ENCODE results near the gene SLC39A2.

SLC39A2 gene

DNA sequence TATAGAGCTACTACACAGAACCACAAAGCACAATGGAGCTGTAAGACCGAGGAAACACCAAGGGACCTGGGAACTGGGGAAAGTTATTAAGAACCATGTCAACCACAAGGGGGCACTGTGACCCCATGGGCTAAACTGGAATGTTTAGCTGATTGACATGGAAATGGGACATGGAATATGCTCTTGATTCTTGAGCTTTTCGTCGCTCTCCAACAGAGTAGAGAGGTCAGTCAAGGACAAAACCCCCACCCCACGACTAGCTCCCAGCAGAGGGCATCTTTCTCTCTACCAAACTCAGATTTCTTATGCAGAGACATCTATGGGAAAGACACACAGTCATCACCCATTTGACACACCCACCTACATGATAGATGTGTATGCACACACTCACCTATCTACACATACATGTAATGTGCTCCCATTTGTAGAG, 15.7 kb downstream of the SLC39A2 start:
- Histone ChIP-seq H3K27me3 (ENCODE audit: low read length) (no peaks in the 10 kb centered on the region), H3F3A (ENCODE audit: insufficient read depth) (no peaks in the 10 kb centered on the region), H2AFZ (ENCODE audit: low read depth, low read length, severe bottlenecking) (no peak overlapping the region), H3K4me3 (ENCODE audit: insufficient read depth, low read length, poor library complexity, severe bottlenecking) (no peak overlapping the region), H3K27ac (ENCODE audit: low read depth, low read length) (no peak overlapping the region), H3K9me3 (ENCODE audit: insufficient read depth, low read length) (no peaks in the 10 kb centered on the region), H3K9ac (ENCODE audit: low read length) (no peak overlapping the region), H3K79me2 (ENCODE audit: insufficient read depth, low read length) (no peaks in the 10 kb centered on the region), H4K20me1 (ENCODE audit: low read depth, low read length) (no peaks in the 10 kb centered on the region), H3K9me2 (replicated peaks; ENCODE audit: insufficient read depth, low read length) (no peaks in the 10 kb centered on the region), H3K36me3 (ENCODE audit: low read length) (no peaks in the 10 kb centered on the region), H3K4me2 (ENCODE audit: low read depth, low read length, poor library complexity, severe bottlenecking) (no peak overlapping the region)
- TF ChIP-seq EZH2phosphoT487 (conservative IDR thresholded peaks at IDR 0.05; ENCODE audit: low read length) (no peak), CTCF (IDR thresholded peaks at IDR 0.05; ENCODE audit: insufficient read depth, low read length, poor library complexity, severe bottlenecking) (peak; percentile 83)

- no peak overlapping the region for H3K27ac ChIP-seq (ENCODE audit: low read depth, low read length)
- no peaks in the 10 kb centered on the region for H3K9me3 ChIP-seq (ENCODE audit: insufficient read depth, low read length)
- no peak for TF ChIP-seq CTCF (IDR thresholded peaks at IDR 0.05; ENCODE audit: insufficient read depth, low read length, poor library complexity, severe bottlenecking)
- TF ChIP-seq EZH2phosphoT487 (conservative IDR thresholded peaks at IDR 0.05; ENCODE audit: low read length), result no peak
- H3K27me3 ChIP-seq (ENCODE audit: low read length), result no peaks in the 10 kb centered on the region
- H2AFZ ChIP-seq (ENCODE audit: low read depth, low read length, severe bottlenecking), result no peak overlapping the region
- H3K9ac ChIP-seq (ENCODE audit: low read length), result no peak overlapping the region
- H3K36me3 ChIP-seq (ENCODE audit: low read length), result no peaks in the 10 kb centered on the region
- H3K4me3 ChIP-seq (ENCODE audit: insufficient read depth, low read length, poor library complexity, severe bottlenecking), result no peak overlapping the region
- H3K4me2 ChIP-seq (ENCODE audit: low read depth, low read length, poor library complexity, severe bottlenecking), result no peak overlapping the region
- no peaks in the 10 kb centered on the region for H3K9me2 ChIP-seq (replicated peaks; ENCODE audit: insufficient read depth, low read length)
- H4K20me1 ChIP-seq (ENCODE audit: low read depth, low read length), result no peaks in the 10 kb centered on the region
- H3K79me2 ChIP-seq (ENCODE audit: insufficient read depth, low read length), result no peaks in the 10 kb centered on the region
- H3F3A ChIP-seq (ENCODE audit: insufficient read depth), result no peaks in the 10 kb centered on the region
Measured at GRCh38 chr14:21015312-21015711, 16.2 kb downstream of the SLC39A2 start.

DNA sequence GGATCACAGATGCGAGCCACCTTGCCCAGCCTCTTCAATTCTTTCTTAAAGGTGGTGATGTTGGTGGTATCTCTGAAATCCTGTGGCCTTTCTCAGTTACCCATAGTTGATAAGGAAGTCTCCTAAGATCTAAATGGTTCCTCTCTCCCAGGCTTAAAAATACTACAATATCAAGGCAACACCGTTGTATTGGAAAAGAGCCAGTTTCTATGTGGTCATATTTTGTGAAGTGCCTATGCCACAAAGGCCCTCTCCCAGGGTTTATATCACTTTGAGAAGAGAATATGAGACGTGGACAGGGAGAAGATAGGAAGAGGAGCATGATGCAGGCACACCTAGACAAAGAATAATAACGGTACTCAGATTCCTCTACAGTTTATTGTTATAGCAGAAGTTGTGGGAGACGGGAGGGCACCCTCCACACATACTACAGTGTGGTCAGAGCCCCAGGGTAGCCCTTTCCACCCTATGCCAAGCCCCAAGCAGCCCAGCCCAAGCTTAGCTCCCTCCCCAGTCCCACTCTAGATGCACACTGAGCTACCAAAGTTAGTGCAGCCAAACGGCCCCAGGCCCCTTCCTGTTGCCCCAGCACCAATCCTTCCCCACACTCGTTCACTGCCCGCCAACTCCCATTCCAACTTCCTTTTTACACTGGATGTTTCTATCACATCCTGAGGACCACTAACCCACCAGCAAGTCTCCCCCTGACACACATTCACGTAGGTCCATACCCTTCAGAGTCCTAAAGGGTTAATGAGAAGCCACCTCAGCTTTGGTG, 17.5 kb downstream of the SLC39A2 start:
- H3K9ac ChIP-seq (ENCODE audit: low read length), result no peak overlapping the region
- no peaks in the 10 kb centered on the region for H3K9me3 ChIP-seq (ENCODE audit: insufficient read depth, low read length)
- no peaks in the 10 kb centered on the region for H3K36me3 ChIP-seq (ENCODE audit: low read length)
- no peak overlapping the region for H3K4me3 ChIP-seq (ENCODE audit: insufficient read depth, low read length, poor library complexity, severe bottlenecking)
- H2AFZ ChIP-seq (ENCODE audit: low read depth, low read length, severe bottlenecking), result no peak overlapping the region
- no peaks in the 10 kb centered on the region for H3K27me3 ChIP-seq (ENCODE audit: low read length)
- no peak overlapping the region for H3K4me2 ChIP-seq (ENCODE audit: low read depth, low read length, poor library complexity, severe bottlenecking)
- H3K9me2 ChIP-seq (replicated peaks; ENCODE audit: insufficient read depth, low read length), result no peaks in the 10 kb centered on the region
- H4K20me1 ChIP-seq (ENCODE audit: low read depth, low read length), result no peaks in the 10 kb centered on the region
- no peaks in the 10 kb centered on the region for H3F3A ChIP-seq (ENCODE audit: insufficient read depth)
- H3K27ac ChIP-seq (ENCODE audit: low read depth, low read length), result no peak overlapping the region
- H3K79me2 ChIP-seq (ENCODE audit: insufficient read depth, low read length), result no peaks in the 10 kb centered on the region
- TF ChIP-seq CTCF (IDR thresholded peaks at IDR 0.05; ENCODE audit: insufficient read depth, low read length, poor library complexity, severe bottlenecking) (no peak), EZH2phosphoT487 (conservative IDR thresholded peaks at IDR 0.05; ENCODE audit: low read length) (no peak)
